Skin epidermis (tissue), 12 donors: ENCODE data around the gene GNG12.
A peak's percentile ranks its signal among the peaks of the same experiment; 100 is the strongest.

Source experiments
- H3K27ac ChIP-seq, 21 experiments: fragments of 200-600 bp; sonication (generic) in 11 of 21; one replicate each; pipeline ENCODE4 v1.5.0; 2020; ENCODE audit warnings: mild to moderate bottlenecking in 3 of 21, inconsistent platforms in 2 of 21, moderate library complexity in 2 of 21
- H3K4me3 ChIP-seq, 7 experiments: fragments of 200-600 bp; sonication (generic) in 2 of 7; one replicate each; pipeline ENCODE4 v1.5.0; 2020; ENCODE audit warnings: inconsistent platforms in 2 of 7, mild to moderate bottlenecking in 2 of 7, moderate library complexity in 1 of 7

The GNG12 gene

DNA sequence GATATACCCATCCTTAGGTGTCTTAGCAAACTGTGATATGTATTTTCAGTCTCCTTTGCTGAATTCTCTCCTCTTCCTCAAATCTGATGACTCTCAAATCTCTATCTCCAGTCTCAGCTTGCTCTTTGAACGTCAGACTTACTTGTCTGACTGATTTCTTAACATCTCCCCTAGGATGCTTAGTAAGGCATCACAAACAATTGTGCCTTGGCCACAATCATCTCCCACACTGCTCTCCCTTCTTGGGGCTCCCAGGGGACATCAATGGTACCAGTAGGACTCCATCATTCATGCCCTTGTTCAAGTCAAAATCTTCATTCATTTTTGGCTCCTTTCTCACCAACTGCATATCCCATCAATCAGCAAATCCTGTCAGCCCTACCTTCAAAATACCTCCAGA lies 42.0 kb downstream of the GNG12 start:
- Histone ChIP-seq H3K27ac (no peak overlapping the region), H3K4me3 (no peak overlapping the region)

DNA sequence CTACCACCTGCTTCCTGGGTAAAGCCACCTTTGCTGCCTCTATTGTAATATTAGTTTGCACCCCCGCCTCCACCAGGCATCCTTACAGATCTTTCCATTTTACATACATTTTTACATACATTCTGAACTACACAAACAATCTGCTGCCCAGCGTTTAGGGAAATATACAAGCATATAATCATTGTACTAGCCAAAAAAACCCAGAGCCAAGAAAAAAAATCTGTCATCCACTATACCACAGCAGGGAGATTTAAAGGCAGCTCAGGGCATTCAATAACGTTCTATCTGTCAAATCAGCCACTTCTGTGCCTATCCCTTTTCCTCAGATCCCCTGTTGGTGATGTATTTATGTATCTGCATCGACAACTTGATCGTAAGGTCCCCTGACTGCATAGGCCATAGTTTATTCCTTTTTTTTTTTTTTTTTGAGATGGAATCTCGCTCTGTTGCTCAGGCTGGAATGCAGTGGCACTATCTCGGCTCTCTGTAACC lies 43.0 kb downstream of the GNG12 start:
- Histone ChIP-seq H3K4me3 (no peak overlapping the region), H3K27ac (no peak overlapping the region)

- no peak overlapping the region for H3K27ac ChIP-seq
- no peak overlapping the region for H3K4me3 ChIP-seq
Observed at GRCh38 chr1:67789551-67789950, 43.7 kb downstream of the GNG12 start.

DNA sequence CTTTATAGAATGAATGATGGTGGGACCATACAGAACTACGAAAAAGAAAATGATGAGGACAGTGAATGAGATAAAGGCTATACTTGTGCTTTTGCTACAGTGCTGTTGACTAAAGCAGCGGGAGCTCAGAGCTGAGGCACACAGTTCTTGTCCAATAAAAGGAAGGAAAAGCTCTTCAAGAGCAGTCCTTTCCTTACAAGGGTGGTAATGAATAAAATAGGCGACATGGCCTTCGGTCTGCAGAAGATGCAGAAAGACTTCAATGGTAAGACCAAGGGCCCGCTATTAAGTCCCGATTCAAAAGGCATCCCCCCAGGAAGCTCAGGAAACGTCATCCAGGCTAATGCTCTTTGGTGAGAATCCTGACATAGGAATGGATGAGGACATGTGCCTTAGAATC lies 44.4 kb downstream of the GNG12 start:
- Histone ChIP-seq H3K4me3 (no peak overlapping the region), H3K27ac (no peak overlapping the region)

DNA sequence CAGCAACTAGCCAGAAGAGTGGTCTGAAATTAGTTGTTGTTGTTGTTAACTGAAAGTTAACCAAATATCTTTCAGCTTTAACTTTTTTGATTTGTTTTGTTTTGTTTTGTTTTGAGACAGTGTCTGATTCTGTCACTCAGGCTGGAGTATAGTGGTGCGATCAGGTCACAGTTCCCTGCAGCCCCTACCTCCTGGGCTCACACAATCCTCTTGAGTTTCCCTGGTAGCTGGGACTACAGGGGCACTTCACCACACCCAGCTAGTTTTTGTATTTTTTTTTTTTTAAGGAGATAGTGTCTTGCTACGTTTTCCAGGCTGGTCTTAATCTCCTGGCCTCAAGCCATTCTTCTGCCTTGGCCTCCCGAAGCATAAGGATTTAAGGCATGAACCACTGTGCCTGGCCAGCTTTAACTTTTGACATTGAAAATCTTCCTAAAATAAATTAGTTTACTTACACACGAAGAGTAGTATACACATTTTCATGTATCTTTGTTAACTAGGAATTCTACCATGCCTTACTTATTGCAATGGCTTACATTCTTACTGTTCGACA lies 45.0 kb downstream of the GNG12 start:
- Histone ChIP-seq H3K4me3 (no peak overlapping the region), H3K27ac (no peak overlapping the region)

GRCh38 chr1:67787746-67788145 lies 45.5 kb downstream of the GNG12 start:
- H3K4me3 ChIP-seq, result no peak overlapping the region
- H3K27ac ChIP-seq, result no peak overlapping the region

GRCh38 chr1:67785847-67786753 lies 47.2 kb downstream of the GNG12 start:
- no peak overlapping the region for H3K4me3 ChIP-seq
- peak overlapping the region in 8 of 21 experiments; percentile 7 to 72 (median 48) for H3K27ac ChIP-seq

DNA sequence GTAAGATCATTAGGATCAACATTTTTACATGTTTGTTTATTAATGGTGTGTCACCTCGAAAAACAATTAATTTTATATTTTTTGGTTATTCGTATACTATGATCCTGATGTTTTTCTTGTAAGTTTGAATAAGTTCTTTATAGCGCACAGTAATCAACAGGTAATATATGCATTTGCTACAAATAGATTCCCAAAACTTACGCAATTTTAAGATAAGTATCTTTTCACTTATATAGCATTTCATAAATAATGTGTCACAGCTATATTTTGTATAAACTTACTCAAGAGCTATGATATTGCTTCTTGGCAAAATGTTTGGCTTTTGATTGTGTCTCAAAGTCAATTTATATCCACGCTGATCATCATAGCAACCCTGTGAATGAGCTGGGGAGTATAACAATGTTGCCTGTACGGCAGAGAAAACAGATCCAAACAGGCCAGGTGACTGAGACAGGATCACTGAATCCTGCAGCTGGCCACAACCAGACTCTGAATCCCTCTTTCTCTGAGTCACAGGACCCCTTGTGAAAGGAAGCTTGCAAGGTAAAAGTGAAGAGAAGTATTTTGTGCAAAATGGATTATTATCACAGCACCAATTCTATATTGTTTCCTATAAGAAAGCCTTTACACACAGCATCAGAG lies 48.6 kb downstream of the GNG12 start:
- no peak overlapping the region for H3K27ac ChIP-seq

DNA sequence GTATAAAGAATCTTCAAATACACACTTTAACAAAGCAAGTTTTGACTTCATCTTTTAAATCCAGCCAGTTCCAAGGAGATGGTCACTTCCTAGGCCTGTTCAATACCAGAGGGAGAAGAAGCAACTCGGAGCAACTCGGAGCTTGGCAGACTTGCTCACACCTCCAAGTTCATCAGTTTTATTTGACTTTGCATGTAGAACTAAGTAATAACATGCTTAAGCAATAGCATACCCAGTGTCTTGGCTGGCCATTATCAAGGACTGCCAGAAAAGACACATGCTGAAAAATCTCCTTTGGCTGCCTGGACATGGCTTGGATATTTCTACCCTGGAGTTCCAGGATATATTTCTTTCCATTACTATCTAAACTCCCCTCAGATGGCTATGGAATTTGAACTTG lies 52.6 kb downstream of the GNG12 start:
- no peak overlapping the region for H3K27ac ChIP-seq

More for the DNA sequence above, 48.6 kb downstream of the GNG12 start:
- no peak overlapping the region for H3K4me3 ChIP-seq

DNA sequence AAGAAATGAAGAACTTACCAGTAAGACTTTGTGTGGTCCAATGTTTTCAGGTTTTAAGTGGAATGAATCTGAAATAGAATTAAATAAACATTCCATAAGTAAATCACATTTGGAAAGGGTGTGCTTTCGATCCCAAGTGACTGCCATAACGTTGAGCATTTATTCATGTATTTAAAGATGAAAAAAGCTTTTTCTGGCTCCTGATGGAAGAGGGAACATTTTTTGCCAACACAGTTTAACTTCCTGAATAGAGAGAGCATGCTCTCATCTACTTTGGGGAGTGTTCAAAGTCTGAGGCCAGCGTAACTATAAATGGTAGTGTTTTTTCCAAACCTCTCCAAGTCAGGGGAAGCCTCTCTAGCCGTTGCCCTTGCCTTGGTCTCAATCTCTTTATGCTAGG lies 55.8 kb downstream of the GNG12 start:
- H3K27ac ChIP-seq, result peak overlapping the region in 1 of 21 experiments; percentile 21
- H3K4me3 ChIP-seq, result no peak overlapping the region

More for the DNA sequence above, 52.6 kb downstream of the GNG12 start:
- H3K4me3 ChIP-seq, result no peak overlapping the region

DNA sequence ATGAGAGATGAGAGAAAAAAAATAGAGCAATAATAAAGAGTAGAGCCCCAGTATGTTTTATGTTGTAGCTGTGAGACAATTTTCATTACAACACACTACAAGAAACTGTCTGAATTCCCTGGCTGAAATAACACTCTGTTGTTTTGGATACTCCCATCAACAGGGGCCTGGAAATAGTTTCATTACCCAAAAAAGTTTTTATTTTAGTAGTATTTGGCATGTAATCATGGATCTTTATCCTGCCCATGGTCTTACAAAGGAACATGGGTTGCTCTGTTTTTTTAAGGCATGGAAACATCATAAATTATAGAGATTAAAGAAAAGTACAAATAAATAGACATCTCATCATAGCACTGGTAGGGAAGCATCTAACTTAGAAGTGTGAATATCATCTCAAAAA lies 56.3 kb downstream of the GNG12 start:
- H3K4me3 ChIP-seq, result no peak overlapping the region
- no peak overlapping the region for H3K27ac ChIP-seq

DNA sequence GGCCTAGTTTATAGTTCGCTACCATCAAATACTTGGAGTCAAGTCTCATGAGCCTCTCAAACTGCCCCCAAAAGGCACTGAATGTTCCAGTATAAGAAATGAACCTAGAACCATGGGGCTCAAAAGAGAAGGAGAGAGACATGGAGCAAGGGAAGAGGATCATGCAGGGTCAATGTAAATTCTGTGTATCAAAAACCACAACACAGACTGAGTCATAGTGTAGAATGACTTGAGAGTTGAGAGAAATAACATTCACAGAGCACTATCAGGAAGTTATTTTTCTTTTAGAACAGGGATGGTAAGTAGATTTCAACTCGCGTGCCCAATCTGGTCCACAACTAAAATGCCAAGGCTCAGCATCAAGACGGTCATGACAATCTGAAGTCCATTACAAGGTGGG lies 59.8 kb downstream of the GNG12 start:
- Histone ChIP-seq H3K4me3 (no peak overlapping the region), H3K27ac (no peak overlapping the region)

DNA sequence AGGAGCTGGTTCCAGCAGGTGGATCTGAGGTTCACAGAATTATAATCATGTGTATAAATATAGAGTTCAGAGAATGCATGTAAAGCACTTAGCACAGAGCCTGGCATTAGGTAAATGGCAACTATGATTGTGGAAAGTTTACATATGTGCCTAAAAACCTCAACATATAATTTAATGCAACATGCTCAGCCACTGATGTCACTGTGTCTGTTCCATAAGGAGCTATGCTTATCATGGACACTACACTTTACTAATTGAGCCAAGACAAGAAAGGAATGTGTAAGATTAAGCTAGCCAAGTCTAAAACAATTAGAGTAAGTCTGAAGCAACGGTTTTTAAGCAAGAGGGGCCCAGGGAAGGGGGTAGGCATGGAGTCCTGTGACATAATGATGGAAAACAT lies 61.5 kb downstream of the GNG12 start:
- no peak overlapping the region for H3K27ac ChIP-seq
- H3K4me3 ChIP-seq, result no peak overlapping the region

- H3K27ac ChIP-seq, result no peak overlapping the region
Observed at GRCh38 chr1:67771152-67771551, 62.1 kb downstream of the GNG12 start.

DNA sequence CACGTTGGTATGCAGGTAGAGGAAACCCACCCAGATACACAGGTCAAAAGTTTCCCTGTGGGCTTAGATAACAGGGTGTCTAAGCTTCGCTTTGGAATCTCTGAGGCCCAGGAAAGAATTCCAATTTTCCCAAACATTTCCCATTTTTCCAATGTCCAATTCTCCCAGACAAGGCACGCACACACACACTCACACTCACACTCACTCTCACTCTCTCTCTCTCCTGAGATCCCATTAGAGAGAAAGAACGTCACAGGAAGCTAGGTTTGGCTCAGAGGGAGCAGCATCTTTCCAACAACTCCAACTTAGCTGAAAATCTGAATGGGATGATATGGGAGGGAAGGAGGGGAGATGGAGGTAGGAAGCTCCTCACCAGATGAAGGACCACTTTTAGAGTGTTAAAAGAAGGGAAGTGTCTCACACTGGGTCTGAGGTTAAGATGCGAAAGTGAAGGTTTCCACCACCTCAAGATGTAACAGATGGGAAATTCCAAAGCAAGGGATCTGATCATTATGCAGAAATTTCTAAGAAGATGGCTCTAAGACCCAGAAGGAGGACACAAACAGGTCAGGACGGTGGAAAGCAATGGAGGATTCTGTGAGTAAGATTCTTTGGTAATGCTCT lies 63.5 kb downstream of the GNG12 start:
- Histone ChIP-seq H3K27ac (no peak overlapping the region), H3K4me3 (no peak overlapping the region)

More at GRCh38 chr1:67771152-67771551, 62.1 kb downstream of the GNG12 start:
- H3K4me3 ChIP-seq, result no peak overlapping the region

DNA sequence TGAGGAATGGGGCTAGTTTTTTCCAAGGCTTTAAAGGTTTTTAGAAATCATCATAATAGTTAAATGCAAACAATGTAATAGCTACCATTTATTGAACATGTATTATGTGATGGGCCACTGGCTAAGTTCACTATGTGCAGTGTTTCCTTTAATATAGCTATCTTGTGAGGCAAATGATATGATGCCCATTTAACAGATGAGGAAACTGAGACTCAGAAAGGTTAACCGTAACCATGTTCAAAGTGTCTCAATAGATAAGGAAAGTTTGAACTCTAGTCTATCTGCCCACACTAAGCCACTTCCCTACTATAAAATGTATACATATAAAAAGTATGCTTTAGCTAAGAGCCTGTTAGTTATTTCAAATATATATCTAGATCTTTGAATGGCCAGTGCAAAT lies 64.8 kb downstream of the GNG12 start:
- H3K4me3 ChIP-seq, result no peak overlapping the region

DNA sequence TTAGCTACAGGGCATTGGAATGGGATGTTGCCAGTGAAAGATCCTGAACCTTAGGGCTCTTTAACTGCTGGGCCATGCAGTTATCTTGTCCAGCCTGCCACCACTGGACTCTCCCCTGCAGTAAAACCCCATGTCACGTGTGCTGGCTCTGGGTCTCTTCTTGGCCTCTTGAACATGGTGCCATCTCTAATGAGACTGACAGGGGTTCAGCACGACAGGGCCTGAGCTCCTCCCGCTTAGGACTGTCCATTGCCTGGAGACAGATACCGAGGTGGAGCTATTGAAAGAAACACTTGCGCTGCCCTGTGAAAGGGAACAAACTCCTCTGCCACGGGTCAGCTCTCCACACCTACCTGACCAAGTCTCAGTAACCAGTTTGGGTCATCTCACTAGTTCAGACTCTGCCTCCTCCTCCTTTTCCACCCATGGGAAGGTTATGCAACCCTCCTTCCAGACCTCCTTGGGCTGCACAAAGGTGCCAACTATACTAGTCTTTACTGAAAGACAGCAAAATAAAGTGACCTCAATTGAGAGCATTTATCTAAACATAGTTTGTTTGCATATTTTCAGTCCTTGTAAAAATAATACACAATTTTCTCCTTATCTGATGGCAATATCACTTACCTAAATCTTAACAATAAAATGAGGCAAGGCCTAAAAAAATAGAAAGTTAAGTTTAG lies 66.0 kb downstream of the GNG12 start:
- Histone ChIP-seq H3K4me3 (no peak overlapping the region), H3K27ac (peak overlapping the region in 2 of 21 experiments; percentile 10 to 45)

More for the DNA sequence above, 64.8 kb downstream of the GNG12 start:
- no peak overlapping the region for H3K27ac ChIP-seq

DNA sequence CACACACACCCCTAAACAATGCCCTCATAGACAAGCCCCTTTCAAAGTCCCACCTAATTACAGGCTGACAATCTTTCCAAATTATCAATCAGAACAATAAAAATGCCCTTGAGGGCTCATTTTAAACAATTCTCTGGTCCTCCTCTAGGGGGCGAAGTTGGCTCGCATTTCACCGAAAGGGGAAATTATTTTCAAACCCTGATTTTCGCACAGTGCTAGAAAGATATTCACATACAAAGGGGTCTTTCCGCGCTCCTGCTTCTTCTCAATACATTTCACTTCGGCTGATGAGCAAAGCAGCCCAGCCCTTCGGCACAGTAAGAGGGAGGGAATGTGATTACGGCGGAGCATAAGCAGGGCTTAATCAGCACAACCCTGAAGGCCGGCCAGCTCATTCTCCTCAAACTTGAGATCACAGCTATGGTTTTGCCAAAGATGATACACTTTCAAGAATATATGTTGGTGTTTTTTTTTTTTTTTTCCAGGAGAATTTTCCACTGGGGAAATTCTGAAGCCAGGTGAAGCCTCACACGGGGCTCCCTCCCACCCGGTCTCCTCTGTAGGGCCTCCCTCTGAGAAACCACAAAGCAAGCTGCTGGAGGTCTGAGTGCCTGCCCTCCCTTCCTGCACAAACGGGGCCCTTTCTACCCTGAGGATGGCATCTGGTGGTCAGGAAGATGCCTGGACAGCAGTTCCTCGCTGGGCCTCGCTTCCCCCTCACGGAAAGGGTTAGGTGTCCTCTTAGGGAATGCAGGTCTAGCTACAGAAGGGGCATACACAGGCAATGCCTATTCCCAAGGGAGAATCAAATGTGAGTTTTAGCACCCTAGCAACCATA lies 66.9 kb downstream of the GNG12 start:
- no peak overlapping the region for H3K4me3 ChIP-seq

GRCh38 chr1:67764633-67765032 lies 68.6 kb downstream of the GNG12 start:
- no peak overlapping the region for H3K27ac ChIP-seq
- no peak overlapping the region for H3K4me3 ChIP-seq

More for the DNA sequence above, 66.9 kb downstream of the GNG12 start:
- peak overlapping the region in 5 of 21 experiments; percentile 10 to 48 (median 19) for H3K27ac ChIP-seq
